Measurements from ENCODE around the gene UFD1. TPM values are rescaled to one million over a fixed set of nuclear protein-coding genes. Genes with fewer than 3 reads are reported as not detected.

UFD1 gene
- total RNA-seq, 1 experiment from 2014 or later, result 57.9 TPM

DNA sequence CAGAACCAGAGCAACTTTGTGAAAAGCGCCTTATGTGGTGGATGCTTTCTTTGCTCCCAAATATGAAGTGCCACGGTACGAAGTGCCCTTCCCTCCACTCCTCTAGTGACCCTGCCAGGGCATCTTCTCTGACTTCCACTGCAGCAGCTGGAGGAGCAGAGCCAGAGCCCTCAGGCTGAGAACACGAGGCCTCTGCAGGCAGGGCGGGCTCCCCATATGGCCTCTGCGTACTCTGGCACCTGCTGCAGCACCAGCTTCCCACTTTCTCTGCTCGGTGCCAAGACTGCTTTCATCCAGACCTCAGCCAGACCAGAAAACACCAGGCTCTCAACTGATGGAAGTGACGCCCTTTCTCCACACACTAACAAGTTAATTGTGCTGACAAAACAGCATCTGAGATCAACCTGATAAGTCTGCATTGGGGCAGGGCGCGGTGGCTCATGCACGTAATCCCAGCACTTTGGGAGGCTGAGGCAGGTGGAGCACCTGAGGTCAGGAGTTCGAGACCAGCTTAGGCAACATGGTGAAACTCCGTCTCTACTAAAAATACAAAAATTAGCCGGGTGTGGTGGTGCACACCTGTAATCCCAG is 12.8 kb downstream of the UFD1 start:
- Mint-ChIP-seq H3K27me3 (ENCODE audit: low read depth) (no peaks in the 10 kb centered on the region), H3K9me3 (no peaks in the 10 kb centered on the region), H3K4me1 (no peaks in the 10 kb centered on the region), H3K36me3 (peaks cover 59% of the 10 kb centered on the region), H3K27ac (no peak overlapping the region), H3K4me3 (no peak overlapping the region)
- DNase-seq (ENCODE audit: low spot score), result no peak
- CTCF ChIA-PET, result interaction anchor here (1.5 kb wide), 1 partner anchor 8 kb away, joined by 5 read pairs; no protein-coding TSS in a partner anchor
- POLR2A ChIA-PET, result no interaction called here
- TF ChIP-seq NR1H2 (CRISPR knock-in tag; IDR thresholded peaks at IDR 0.05) (no peak), NR3C1 (CRISPR knock-in tag; conservative IDR thresholded peaks at IDR 0.05; ENCODE audit: low read depth) (no peak), ZNF138 (CRISPR knock-in tag; conservative IDR thresholded peaks at IDR 0.05) (no peak), GABPB1 (CRISPR knock-in tag; IDR thresholded peaks at IDR 0.05) (no peak), ZNF317 (CRISPR knock-in tag; IDR thresholded peaks at IDR 0.05; ENCODE audit: borderline replicate concordance, low read depth) (no peak)
- ATAC-seq, result no peak

DNA sequence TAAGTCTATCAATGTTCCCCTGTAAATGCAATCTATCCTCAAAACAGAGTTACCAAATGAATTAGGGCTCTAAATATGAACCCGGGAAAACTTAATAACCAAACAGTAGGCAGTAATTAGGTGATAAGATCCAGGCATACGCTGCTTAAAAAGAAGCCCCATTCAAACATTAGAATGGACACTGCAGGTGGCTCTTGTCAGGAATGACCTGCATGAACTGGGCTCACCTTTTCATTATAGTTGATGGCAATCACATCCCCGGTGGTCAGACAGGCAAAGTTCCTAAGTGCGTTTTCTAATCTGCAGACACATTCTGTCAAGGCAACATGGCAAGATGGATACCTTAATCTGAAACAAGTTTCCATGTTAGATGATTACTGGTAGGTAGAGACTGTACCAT is 14.0 kb downstream of the UFD1 start:
- CTCF ChIA-PET, result interaction anchor here (0.5 to 1.5 kb wide), 2 partner anchors 9 to 202 kb away, joined by 3 to 5 read pairs; no protein-coding TSS in a partner anchor
- no peaks in the 10 kb centered on the region for H3K9me3 Mint-ChIP-seq
- H3K27me3 Mint-ChIP-seq (ENCODE audit: low read depth), result no peaks in the 10 kb centered on the region
- peaks cover 56% of the 10 kb centered on the region for H3K36me3 Mint-ChIP-seq
- H3K27ac Mint-ChIP-seq, result no peak overlapping the region
- H3K4me3 Mint-ChIP-seq, result no peak overlapping the region
- ATAC-seq (no peak), DNase-seq (ENCODE audit: low spot score) (no peak)
- TF ChIP-seq, protein P1, sequence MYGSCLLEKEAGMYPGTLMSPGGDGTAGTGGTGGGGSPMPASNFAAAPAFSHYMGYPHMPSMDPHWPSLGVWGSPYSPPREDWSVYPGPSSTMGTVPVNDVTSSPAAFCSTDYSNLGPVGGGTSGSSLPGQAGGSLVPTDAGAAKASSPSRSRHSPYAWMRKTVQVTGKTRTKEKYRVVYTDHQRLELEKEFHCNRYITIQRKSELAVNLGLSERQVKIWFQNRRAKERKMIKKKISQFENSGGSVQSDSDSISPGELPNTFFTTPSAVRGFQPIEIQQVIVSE (CRISPR knock-in tag; IDR thresholded peaks at IDR 0.05; ENCODE audit: borderline replicate concordance), result no peak
- TF ChIP-seq, protein P2, sequence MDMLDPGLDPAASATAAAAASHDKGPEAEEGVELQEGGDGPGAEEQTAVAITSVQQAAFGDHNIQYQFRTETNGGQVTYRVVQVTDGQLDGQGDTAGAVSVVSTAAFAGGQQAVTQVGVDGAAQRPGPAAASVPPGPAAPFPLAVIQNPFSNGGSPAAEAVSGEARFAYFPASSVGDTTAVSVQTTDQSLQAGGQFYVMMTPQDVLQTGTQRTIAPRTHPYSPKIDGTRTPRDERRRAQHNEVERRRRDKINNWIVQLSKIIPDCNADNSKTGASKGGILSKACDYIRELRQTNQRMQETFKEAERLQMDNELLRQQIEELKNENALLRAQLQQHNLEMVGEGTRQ (CRISPR knock-in tag; IDR thresholded peaks at IDR 0.05), result no peak
- TF ChIP-seq SMAD4 (CRISPR knock-in tag; IDR thresholded peaks at IDR 0.05) (no peak), NFE2L1 (CRISPR knock-in tag; IDR thresholded peaks at IDR 0.05) (no peak), ELF4 (CRISPR knock-in tag; IDR thresholded peaks at IDR 0.05; ENCODE audit: low read depth) (no peak), EMX1 (CRISPR knock-in tag; IDR thresholded peaks at IDR 0.05) (no peak), JAZF1 (CRISPR knock-in tag; IDR thresholded peaks at IDR 0.05) (no peak), OVOL2 (CRISPR knock-in tag; IDR thresholded peaks at IDR 0.05; ENCODE audit: borderline replicate concordance) (no peak)
- TF ChIP-seq, protein P3, sequence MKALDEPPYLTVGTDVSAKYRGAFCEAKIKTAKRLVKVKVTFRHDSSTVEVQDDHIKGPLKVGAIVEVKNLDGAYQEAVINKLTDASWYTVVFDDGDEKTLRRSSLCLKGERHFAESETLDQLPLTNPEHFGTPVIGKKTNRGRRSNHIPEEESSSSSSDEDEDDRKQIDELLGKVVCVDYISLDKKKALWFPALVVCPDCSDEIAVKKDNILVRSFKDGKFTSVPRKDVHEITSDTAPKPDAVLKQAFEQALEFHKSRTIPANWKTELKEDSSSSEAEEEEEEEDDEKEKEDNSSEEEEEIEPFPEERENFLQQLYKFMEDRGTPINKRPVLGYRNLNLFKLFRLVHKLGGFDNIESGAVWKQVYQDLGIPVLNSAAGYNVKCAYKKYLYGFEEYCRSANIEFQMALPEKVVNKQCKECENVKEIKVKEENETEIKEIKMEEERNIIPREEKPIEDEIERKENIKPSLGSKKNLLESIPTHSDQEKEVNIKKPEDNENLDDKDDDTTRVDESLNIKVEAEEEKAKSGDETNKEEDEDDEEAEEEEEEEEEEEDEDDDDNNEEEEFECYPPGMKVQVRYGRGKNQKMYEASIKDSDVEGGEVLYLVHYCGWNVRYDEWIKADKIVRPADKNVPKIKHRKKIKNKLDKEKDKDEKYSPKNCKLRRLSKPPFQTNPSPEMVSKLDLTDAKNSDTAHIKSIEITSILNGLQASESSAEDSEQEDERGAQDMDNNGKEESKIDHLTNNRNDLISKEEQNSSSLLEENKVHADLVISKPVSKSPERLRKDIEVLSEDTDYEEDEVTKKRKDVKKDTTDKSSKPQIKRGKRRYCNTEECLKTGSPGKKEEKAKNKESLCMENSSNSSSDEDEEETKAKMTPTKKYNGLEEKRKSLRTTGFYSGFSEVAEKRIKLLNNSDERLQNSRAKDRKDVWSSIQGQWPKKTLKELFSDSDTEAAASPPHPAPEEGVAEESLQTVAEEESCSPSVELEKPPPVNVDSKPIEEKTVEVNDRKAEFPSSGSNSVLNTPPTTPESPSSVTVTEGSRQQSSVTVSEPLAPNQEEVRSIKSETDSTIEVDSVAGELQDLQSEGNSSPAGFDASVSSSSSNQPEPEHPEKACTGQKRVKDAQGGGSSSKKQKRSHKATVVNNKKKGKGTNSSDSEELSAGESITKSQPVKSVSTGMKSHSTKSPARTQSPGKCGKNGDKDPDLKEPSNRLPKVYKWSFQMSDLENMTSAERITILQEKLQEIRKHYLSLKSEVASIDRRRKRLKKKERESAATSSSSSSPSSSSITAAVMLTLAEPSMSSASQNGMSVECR (CRISPR knock-in tag; IDR thresholded peaks at IDR 0.05; ENCODE audit: borderline replicate concordance), result no peak
- POLR2A ChIA-PET, result no interaction called here
- H3K4me1 Mint-ChIP-seq, result no peaks in the 10 kb centered on the region

DNA sequence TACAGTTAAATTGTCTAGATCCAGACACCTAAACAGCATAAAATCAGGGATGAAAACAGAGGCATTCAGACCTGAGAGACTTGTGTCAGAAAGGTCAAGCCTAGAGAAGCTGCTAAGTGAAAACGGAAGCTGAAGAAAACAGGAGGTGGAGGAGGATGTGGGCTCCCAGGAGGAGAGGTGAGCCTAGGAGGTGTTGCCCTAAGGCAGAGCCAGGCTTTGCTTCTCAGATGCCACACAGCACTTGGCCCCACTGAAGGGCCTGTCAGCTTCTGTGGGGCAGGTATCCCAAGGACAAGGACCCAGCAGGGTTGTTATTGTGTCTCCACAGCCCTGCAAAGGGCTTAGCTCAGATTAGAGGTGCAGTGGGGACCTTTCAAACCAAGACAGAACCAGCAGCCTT is 14.4 kb downstream of the UFD1 start:
- H3K27me3 Mint-ChIP-seq (ENCODE audit: low read depth), result no peaks in the 10 kb centered on the region
- no peak overlapping the region for H3K4me3 Mint-ChIP-seq
- H3K27ac Mint-ChIP-seq, result no peak overlapping the region
- peaks cover 52% of the 10 kb centered on the region for H3K36me3 Mint-ChIP-seq
- no peaks in the 10 kb centered on the region for H3K9me3 Mint-ChIP-seq
- CTCF ChIA-PET, result interaction anchor here (1.3 kb wide), 1 partner anchor 10 kb away, joined by 5 read pairs; no protein-coding TSS in a partner anchor
- DNase-seq (ENCODE audit: low spot score) (no peak), ATAC-seq (no peak)
- no peak for TF ChIP-seq ZNF138 (CRISPR knock-in tag; conservative IDR thresholded peaks at IDR 0.05)
- TF ChIP-seq CREB1 (CRISPR knock-in tag; IDR thresholded peaks at IDR 0.05), result no peak
- H3K4me1 Mint-ChIP-seq, result no peaks in the 10 kb centered on the region
- POLR2A ChIA-PET, result no interaction called here
